ENCODE measurements around the gene ZFP64. TPM values are rescaled to one million over a fixed set of nuclear protein-coding genes. Genes with fewer than 3 reads are reported as not detected.
"Not testable (repeated sequence)": the region's sequence is repeated elsewhere in the genome, so short reads cannot be mapped to it uniquely, and the experiment has no call there.

ZFP64 gene
- total and polyA plus RNA-seq, 9 donors, result 6.3 to 16.4 (median 9.8) TPM

DNA sequence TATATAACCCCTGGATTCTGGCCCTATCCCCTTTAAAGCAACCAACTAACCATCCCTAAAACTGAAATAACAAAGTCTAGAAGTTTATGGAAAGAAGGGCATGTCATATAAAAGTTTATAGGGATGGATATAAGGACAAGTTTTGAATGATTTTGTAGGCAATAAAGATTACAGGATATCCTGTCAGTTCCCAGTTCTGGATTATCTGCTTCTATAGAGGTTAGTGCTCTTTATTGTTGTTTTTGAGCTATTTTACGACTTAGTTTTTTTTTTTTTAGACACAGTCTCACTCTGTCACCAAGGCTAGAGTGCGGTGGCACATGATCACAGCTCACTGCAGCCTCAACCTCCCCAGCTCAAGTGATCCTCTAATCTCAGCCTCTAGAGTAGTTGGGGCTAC is 48.3 kb downstream of the ZFP64 start:
- no peaks in the 10 kb centered on the region for H3K9me3 ChIP-seq
- intact Hi-C loops (cut with DNase I), result no loop called here
- DNase-seq, result no peak
- H3K27me3 ChIP-seq, result no peaks in the 10 kb centered on the region
- no peaks in the 10 kb centered on the region for H3K4me1 ChIP-seq (ENCODE audit: insufficient read depth)
- H3K27ac ChIP-seq, result no peak overlapping the region
- H3K36me3 ChIP-seq, result no peaks in the 10 kb centered on the region
- TF ChIP-seq, protein P1, sequence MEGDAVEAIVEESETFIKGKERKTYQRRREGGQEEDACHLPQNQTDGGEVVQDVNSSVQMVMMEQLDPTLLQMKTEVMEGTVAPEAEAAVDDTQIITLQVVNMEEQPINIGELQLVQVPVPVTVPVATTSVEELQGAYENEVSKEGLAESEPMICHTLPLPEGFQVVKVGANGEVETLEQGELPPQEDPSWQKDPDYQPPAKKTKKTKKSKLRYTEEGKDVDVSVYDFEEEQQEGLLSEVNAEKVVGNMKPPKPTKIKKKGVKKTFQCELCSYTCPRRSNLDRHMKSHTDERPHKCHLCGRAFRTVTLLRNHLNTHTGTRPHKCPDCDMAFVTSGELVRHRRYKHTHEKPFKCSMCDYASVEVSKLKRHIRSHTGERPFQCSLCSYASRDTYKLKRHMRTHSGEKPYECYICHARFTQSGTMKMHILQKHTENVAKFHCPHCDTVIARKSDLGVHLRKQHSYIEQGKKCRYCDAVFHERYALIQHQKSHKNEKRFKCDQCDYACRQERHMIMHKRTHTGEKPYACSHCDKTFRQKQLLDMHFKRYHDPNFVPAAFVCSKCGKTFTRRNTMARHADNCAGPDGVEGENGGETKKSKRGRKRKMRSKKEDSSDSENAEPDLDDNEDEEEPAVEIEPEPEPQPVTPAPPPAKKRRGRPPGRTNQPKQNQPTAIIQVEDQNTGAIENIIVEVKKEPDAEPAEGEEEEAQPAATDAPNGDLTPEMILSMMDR (IDR thresholded peaks at IDR 0.05), result no peak
- no peak for TF ChIP-seq EP300 (IDR thresholded peaks at IDR 0.05)
- no peak for TF ChIP-seq POLR2A (IDR thresholded peaks at IDR 0.05)
- H3K4me3 ChIP-seq, result no peak overlapping the region
- 87 to 94% (median 91%) methylated on average over 2 of the region's 2 CpGs for WGBS, 3 donors

DNA sequence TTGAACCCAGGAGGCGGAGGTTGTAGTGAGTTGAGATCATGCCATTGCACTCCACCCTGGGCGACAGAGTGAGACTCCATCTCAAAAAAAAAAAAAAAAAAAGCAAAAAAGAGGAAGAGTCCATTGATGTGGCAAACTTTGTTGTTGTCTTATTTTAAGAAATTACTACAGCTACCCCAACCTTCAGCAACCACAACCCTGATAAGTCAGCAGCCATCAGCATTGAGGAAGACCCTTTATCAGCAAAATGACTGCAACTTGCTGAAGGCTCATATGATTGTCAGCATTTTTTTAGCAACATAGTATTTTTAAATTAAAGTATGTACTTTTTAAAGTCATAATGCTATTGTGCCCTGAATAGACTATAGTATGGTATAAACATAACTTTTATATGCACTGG is 48.8 kb downstream of the ZFP64 start:
- Histone ChIP-seq H3K27me3 (no peaks in the 10 kb centered on the region), H3K9me3 (no peaks in the 10 kb centered on the region), H3K4me1 (ENCODE audit: insufficient read depth) (no peaks in the 10 kb centered on the region), H3K4me3 (no peak overlapping the region), H3K36me3 (no peaks in the 10 kb centered on the region), H3K27ac (no peak overlapping the region)
- no peak for TF ChIP-seq POLR2A (IDR thresholded peaks at IDR 0.05)
- WGBS, 3 donors, result 87 to 97% (median 88%) methylated on average over 2 of the region's 2 CpGs
- no peak for DNase-seq
- intact Hi-C loops (cut with DNase I), result no loop called here

DNA sequence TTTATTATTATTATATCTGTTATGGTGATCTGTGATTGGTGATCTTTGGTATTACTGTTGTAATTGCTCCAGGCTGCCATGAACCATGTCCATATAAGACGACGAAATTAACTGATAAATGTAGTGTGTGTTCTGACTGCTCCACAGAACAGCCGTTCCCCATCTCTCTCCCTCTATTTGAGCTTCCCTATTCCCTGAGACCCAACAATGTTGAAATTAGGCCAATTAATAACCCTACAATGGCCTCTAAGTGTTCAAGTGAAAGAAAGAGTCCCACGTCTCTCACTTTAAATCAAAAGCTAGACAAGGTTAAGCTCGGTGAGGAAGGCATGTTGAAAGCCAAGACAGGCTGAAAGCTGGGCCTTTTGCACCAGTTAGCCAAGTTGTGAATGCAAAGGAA is 51.6 kb downstream of the ZFP64 start:
- intact Hi-C loops (cut with DNase I), result no loop called here
- WGBS, 3 donors, result 84 to 92% (median 90%) methylated on average over 5 of the region's 5 CpGs
- TF ChIP-seq EP300 (IDR thresholded peaks at IDR 0.05), result no peak
- TF ChIP-seq, protein P1 (IDR thresholded peaks at IDR 0.05), result no peak
- no peak for TF ChIP-seq POLR2A (IDR thresholded peaks at IDR 0.05)

DNA sequence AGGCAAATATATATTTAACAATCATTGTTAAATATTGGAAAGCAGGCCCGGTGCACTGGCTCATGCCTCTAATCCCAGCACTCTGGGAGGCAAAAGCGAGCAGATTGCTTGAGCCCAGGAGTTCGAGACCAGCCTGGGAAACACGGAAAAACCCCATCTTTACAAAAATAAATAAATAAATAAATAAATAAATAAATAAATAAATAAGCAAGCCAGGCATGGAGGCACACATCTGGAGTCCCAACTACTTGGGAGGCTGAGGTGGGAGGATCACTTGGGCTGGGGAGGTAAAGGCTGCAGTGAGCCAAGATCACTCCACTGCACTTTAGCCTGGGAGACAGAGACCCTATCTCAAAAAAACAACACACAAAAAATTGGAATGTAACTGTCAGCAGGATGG is 53.7 kb downstream of the ZFP64 start:
- no peaks in the 10 kb centered on the region for H3K36me3 ChIP-seq
- no peak for TF ChIP-seq EP300 (IDR thresholded peaks at IDR 0.05)
- TF ChIP-seq, protein P1 (IDR thresholded peaks at IDR 0.05), result no peak
- TF ChIP-seq POLR2A (IDR thresholded peaks at IDR 0.05), result no peak
- WGBS, 3 donors, result 96 to 98% (median 97%) methylated on average over 4 of the region's 4 CpGs
- H3K4me1 ChIP-seq (ENCODE audit: insufficient read depth), result no peaks in the 10 kb centered on the region
- no peak overlapping the region for H3K27ac ChIP-seq
- DNase-seq, result no peak
- intact Hi-C loops (cut with DNase I), result no loop called here
- no peak overlapping the region for H3K4me3 ChIP-seq
- no peaks in the 10 kb centered on the region for H3K9me3 ChIP-seq
- H3K27me3 ChIP-seq, result no peaks in the 10 kb centered on the region

More for the DNA sequence above, 51.6 kb downstream of the ZFP64 start:
- DNase-seq, result no peak
- Histone ChIP-seq H3K27ac (no peak overlapping the region), H3K36me3 (no peaks in the 10 kb centered on the region), H3K9me3 (no peaks in the 10 kb centered on the region), H3K27me3 (no peaks in the 10 kb centered on the region), H3K4me3 (no peak overlapping the region), H3K4me1 (ENCODE audit: insufficient read depth) (no peaks in the 10 kb centered on the region)

DNA sequence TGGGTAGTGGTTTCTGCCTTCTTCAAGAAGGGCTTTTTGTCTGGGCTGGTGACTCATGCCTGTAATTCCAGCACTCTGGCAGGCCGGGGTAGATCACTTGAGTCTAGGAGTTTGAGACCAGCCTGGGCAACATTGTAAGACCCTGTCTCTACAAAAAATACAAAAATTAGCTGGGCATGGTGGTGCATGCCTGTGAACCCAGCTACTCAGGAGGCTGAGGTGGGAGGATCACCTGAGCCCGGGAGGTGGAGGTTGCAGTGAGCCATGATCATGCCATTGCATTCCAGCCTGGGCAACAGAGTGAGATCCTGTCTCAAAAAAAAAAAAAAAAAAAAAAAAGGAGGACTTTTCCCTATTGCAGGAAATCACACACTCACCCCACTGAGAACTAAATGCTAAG is 57.9 kb downstream of the ZFP64 start:
- DNase-seq; H3K36me3 ChIP-seq; intact Hi-C loops (cut with DNase I); H3K27me3 ChIP-seq; H3K4me1 ChIP-seq (ENCODE audit: insufficient read depth); H3K27ac ChIP-seq; H3K4me3 ChIP-seq; H3K9me3 ChIP-seq: not testable (repeated sequence)
- 91 to 97% (median 95%) methylated on average over 2 of the region's 2 CpGs for WGBS, 3 donors

DNA sequence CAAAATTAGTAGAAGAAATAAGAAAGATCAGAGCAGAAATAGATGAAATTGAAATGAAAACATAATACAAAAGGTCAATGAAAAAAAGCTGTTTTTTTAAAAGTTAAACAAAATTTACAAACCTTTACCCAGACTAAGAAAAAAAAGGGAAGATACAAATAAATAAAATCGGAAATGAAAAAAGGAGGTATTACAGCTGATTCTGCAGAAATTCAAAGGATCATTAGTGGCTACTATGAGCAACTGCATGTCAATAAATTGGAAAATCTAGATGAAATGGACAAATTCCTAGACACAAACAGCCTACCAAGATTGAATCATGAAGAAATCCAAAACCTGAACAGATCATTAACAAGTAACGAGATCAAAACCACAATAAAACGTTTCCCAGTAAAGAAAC is 59.2 kb downstream of the ZFP64 start:
- H3K4me1 ChIP-seq (ENCODE audit: insufficient read depth), result no peaks in the 10 kb centered on the region
- H3K36me3 ChIP-seq, result no peaks in the 10 kb centered on the region
- WGBS, 3 donors, result 61 to 93% (median 75%) methylated on average over 3 of the region's 3 CpGs
- no peaks in the 10 kb centered on the region for H3K9me3 ChIP-seq
- intact Hi-C loops (cut with DNase I), result no loop called here
- no peaks in the 10 kb centered on the region for H3K27me3 ChIP-seq
- TF ChIP-seq POLR2A (IDR thresholded peaks at IDR 0.05), result no peak
- no peak for TF ChIP-seq EP300 (IDR thresholded peaks at IDR 0.05)
- TF ChIP-seq, protein P1 (IDR thresholded peaks at IDR 0.05), result no peak
- no peak overlapping the region for H3K27ac ChIP-seq
- DNase-seq, result no peak
- no peak overlapping the region for H3K4me3 ChIP-seq
